Amniotic stem cell (primary cell): Measurements from ENCODE around the gene SDK2.

Source experiments
- DNase-seq: peaks from one replicate; lab custom pipeline; 2025; lab: John Stamatoyannopoulos, UW

Gene SDK2

GRCh38 chr17:73304971-73305812, 339.1 kb downstream of the SDK2 start:
- DNase-seq, result peak; percentile 84

GRCh38 chr17:73304438-73304837, 339.8 kb downstream of the SDK2 start:
- DNase-seq, result no peak

DNA sequence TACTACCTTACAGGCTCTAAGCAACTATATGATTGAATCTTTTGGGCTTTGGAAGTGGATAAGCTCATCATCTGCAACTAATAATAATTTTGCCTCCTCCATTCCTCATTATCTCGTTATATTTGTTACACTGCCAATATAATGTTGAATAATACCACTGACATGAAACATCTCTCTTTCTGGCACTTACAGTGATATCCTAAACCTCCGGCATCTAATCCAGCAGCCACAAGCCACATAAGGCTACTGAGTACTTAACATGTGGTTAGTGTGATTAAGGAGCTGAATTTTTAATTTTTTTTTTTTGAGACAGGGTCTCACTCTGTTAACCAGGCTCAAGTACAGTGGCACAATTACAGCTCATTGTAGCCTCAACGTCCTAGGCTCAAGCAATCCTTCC, 342.1 kb downstream of the SDK2 start:
- no peak for DNase-seq

DNA sequence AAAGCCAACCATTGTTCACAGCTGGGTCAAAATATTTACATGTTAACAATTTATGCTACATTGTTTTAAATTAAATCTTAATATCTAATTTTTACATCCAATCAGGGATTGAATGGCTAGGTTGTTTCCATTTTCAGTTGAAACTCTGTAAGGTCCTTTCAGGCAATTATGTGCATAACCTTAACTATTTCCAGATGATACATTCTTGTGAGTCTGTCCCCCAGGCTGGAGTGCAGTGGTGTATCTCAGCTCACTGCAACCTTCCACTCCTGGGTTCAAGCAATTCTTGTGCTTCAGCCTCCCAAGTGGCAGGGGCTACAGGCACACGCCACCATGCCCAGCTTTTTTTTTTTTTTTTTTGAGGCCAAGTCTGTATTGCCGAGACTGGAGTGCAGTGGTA, 342.9 kb downstream of the SDK2 start:
- DNase-seq, result no peak

GRCh38 chr17:73300392-73300791, 343.9 kb downstream of the SDK2 start:
- DNase-seq, result no peak

DNA sequence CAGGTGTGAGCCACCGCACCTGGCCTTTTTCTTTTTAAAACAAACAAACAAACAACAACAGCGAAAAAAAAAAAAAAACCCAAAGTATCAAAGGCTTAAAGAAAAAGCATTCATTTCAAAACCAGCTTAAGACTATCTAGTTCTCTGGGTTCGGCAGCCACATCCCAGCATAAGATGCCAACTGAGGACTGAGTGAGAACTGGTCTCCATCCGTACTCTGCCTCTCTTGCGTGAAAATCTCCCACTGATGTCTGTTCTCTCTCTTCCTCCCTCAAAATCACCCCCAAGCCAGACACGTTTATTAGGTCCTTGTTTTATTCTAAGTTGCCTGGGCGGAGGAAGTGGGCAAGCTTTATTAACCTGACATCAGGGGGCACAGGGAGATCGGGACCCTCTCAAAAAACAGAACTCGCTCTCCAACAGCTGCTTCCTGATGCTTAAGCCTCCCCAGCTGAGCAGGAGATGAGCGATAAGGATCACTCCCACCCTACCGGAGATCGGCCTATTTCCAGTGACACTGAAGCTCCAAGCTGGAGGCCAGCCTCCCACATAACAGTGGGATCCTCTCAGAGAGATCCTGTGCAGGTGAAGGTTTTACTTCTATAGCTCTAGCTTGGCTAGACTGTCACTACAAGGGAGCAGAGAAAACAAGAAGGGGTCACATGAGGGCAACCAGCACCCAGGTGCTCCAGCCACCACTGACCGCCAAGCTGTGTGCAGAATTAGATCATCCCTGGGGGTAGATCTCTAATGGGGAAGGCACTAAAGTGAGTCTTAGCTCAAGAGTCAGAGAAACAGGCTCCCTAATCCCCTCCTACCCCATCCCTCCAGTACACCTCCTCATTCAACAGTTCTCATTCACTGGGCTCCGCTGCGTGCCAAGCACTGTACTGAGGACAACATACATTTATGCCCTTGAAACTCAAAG, 346.0 kb downstream of the SDK2 start:
- DNase-seq, result no peak

- DNase-seq, result no peak
These were observed 350.7 kb downstream of the SDK2 start for GRCh38 chr17:73293480-73293911.

DNA sequence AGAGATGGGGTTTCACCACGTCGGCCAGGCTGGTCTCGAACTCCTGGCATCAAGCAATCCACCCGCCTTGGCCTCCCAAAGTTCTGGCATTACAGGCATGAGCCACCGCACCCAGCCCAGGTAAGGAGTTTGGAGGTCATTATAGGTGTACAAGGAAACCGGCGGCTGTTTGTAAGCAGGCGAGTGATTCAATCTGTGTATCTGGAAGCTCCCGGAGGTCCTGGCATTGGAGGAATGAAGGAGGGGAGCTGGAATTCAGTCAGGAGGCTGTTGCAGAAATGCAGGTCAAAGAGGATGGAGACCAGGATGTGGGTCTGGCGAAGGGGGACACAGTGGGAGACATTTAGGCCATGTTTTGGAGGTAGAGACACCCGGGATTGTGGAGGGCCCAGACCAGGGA, 351.2 kb downstream of the SDK2 start:
- no peak for DNase-seq

GRCh38 chr17:73292031-73292531, 352.2 kb downstream of the SDK2 start:
- DNase-seq, result no peak

DNA sequence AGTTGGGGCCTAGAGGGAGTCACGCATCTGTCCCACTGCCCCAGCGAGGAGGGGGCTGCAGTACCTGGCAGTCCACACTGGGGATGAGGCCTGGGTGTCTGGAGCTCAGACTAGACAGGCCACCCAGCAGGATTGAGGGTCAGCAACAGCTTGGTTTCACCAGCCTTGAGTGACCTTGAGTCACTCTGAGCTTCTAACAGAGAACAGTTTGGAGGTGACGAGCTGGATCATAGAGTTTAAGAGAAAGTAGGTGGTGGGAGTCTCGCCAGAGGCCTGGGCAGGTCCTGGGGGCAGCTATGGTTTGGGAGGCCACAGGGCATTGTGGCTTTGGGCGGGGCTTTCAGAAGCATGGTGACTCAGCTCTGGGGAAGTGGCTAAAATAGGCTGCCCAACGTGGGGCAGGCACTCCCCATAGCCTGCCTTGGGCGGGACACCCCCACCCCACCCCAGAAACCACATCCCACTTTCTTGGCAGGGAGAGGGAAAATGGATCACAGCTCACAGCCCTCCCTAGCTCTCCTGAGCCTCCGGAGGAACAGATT, 352.9 kb downstream of the SDK2 start:
- DNase-seq, result peak; percentile 70

DNA sequence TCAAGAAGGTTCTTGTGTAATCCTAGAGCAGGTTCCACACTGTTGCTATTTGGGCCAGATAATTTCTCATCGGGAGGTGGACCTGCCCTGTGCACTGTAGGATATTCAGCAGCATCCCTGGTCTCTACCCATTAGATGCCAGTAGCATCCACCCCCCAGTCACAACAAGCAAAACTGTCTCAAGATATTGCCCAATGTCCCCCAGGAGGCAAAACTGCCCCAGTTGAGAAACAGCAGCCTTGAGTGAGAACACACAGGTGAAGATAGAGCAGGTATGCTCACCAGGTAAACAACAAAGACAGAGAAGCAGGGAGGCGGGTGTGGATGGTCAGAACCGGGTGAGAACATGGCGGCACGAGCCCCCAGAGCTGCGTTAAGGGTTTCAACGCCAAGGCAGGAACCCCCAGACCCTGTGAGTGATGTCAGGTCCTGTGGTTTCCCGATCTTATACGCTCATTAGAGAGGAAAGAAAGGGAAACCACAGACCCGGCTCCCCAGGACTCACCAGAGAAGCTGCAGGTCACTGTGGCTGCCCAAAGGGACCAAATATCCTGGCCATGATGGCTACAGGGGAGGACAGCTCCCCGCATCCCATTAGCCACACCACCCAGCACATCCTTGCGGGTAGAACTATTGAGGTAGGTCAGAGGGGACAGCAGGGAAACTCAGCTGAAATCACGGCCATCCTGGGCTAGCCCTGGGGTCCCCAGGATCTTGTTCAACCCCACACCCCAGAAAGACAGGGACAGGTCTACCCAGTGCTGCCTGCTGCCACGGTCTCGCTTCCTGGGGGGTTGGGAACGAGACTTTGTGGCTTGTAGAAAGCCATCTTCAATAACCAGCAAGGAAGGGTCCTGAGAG, 353.6 kb downstream of the SDK2 start:
- DNase-seq, result no peak

DNA sequence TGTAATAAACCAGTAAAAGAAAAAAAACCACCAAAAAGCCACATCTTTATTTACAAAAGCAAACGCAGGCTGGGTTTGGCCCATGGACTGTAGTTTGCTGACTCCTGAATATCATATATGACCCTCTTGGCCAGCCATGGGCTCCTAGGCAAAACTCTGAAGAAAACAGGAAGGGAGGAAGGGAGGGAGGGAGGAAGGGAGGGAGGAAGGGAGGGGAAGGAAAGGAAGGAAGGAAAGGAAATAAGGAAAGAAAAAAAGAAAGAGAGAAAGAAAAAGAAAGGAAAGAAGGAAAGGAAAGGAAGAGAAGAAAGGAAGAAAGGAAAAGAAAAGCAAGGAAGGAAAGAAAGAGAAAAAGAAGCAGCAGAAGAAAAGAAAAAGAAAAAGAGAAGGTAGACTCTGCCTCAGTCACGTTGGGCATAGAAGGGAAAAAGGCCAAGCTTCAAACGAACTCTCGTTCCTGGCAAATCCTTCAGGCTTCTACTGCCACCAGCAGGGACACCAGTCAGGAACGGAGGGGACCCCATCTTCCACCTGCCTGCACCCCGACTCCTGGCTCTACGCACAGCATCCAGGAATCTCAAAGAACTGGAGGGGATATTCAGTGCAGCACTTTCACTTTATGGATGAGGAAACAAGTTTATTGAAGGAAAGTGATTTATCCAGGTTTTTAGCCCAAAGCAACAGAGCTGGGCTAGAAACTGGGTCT, 354.5 kb downstream of the SDK2 start:
- no peak for DNase-seq

DNA sequence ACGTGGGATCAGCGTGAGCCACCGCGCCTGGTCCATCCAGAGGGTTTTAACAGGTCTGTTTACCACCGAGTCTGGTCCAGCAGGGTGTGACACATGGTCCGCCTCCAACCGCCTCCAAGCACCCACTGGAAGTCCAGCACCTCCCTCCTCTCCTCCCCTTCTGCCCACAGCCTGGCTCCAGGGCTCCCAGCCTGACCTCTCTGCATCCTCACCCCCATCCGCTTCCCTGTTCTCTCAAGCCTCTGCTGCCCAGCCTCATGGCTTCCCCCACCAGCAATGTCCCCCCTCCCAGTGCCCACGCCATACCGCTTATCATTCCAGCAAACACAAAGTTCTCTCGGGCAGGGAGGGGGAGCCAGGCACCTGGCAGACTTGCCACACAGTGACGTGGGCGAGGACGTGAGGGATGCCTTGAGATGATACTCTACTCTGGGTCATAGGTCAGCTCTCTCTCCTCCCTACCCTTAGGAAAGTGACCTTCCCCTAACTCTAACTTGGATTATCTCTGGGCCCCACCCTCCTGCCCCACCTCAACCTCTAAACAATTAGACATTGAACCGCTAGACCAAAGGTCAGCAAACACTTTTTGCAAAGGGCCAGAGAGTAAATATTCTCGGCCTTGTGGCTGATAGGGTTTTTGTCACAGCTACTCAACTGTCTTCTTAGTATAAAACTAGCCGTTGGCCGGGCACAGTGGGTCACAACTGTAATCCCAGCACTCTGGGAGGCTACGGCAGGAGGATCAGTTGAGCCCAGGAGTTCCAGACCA, 355.5 kb downstream of the SDK2 start:
- DNase-seq, result no peak

DNA sequence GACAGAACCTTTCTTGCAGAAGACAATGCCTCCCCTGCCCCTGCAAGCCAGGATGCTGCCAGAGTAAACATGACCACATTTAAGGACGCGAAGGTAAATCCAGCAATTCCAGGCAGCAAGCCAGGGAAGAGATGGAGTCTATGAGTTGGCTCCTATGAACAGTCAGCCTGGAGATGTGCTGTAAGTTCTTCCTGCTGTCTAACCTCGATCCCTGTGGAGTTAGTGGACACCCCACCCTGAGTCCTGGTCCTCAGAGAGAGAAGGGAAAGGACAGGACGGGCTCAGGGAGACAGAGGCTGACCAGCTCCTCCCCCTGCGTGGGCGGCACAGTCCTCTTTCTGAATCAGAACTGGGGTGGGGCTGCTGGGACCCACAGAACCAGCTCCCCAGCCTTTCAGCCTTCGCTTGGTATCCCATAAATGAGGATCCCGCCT, 357.4 kb downstream of the SDK2 start:
- no peak for DNase-seq

DNA sequence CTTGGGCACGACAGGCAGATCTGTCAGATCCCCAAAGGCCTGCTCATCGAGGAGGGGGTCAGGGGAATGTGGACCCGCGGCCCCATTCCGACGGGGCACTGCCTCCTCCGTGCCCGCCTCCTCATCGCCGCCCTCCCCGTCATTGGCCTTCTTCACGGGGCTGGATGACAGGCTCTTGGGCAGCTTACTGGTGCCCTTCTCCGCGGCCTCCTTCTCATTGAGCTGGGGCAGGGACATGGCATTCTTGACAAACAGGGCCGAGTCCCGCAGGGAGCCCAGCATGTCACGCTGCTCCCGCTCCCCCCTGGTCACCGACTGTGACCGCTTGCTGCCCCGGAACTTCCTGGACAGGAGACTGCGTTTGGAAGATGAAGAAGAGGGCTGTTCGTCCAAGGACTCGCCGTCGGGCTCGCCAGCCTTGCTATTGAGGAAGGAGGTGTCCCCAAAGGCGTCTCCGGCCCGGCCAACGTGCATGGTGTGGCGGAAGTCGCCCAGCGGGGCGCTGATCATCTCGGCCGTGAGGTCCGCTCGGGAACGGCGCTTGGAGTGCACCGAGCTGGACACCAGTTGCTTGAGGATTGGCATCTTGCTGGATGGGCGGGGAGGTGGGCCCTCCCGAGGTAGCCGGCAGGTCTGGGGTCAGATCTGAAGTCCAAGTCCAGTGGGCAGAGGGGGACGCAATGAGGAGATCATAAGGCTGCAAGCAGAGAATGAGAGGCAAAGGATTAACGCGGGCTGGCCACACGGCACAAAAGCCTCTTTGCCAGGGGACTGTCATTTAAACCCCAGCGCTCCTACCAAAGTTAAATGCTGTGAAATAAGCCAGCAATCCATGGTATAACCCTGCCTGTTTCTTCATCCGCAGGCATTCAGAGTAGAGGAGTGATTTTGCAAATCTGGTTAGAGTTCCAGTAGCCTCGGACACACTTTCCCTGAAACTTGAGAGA, 358.1 kb downstream of the SDK2 start:
- DNase-seq, result no peak

DNA sequence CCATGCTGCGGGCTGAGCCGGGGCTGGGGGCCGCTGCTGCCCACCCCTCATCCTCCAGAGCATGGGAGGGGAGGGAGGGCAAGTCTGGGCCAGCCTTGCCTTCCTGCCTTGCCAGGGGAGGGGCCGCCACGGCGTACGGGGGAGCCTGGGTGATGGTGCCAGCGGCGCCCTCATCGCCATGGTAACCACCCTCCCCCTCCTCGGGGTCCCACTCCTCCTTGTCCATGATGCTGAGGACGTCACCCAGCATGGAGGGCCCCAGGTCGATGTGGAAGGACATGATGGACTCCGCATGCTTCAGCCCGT, 358.7 kb downstream of the SDK2 start:
- no peak for DNase-seq

DNA sequence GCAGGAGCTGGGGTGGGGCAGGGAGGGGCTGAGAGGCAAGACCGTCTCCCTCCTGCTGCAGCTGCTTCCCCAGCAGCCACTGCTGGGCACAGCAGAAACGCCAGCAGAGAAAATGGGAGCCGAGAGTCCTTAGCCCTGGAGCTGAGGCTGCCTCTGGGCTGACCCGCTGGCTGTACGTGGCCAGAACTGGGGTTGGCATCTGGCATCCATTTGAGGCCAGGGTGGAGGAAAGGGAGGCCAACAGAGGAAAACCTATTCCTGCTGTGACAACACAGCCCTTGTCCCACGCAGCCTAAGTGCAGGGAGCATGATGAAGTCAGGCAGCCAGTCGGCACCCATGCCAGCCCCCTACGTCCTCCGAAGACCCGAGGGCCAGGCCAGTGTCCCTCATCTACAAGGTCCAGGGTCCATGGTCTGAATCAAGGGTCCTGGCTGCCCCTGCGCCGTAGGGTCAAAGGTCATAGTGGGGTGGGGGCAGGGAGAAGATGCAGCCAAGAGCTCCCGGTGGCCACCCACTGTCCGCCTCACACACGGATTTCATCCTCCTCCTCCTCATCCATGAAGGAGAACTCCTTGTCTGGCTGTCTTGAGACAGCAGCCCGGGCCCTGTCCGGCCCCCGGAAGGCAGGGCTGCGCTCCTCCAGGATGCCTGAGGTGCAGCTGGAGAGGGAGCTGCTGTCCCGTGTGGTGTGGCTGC, 359.2 kb downstream of the SDK2 start:
- DNase-seq, result no peak
